HepG2 (cell line): ENCODE results near the gene CCT6A. TPM values are rescaled to one million over a fixed set of nuclear protein-coding genes. Genes with fewer than 3 reads are reported as not detected.
"Not testable (repeated sequence)": the region's sequence is repeated elsewhere in the genome, so short reads cannot be mapped to it uniquely, and the experiment has no call there.

Experiments used
- ATAC-seq: fragments of 200-7000 bp; cut with Tn5 transposase; 3 replicates; pipeline ENCODE4 v1.9.1; 2020; ENCODE audit warnings: mild to moderate bottlenecking, moderate library complexity
- BruUV-seq: library from RNA; stranded (reverse); fragments of 400-500 nt; replicated peaks from 2 replicates; lab custom pipeline; 2021; lab: Mats Ljungman, UMichigan
- CTCF ChIA-PET: fragments of 300-600 bp; formaldehyde crosslinking; extraction: SDS; loops from one replicate; lab custom pipeline; 2021; ENCODE audit warnings: low total read pairs, inconsistent platforms, low intra/inter-chr PET ratio; lab: Yijun Ruan, JAX
- POLR2A ChIA-PET: fragments of 350-600 bp; sonication (Branson Sonifier 250); formaldehyde crosslinking; loops from one replicate; lab custom pipeline; 2020; ENCODE audit warnings: antibody characterized with exemption, inconsistent platforms; lab: Yijun Ruan, JAX
- DNase-seq: peaks from one replicate; pipeline ENCODE4 v3.0.0-alpha.2; 2015; ENCODE audit warnings: low spot score
- FAIRE-seq: peaks from 3 replicates; lab custom pipeline; 2011; peaks lifted over from hg19 to GRCh38; lab: Jason Lieb, UNC
- H2AFZ ChIP-seq: one replicate; pipeline ENCODE4 v1.6.1; 2011; ENCODE audit warnings: low read length, inconsistent platforms
- H3K27ac ChIP-seq: fragments of 300-600 bp; 3 replicates; pipeline ENCODE4 v1.8.0; 2011; ENCODE audit warnings: mixed run types, mild to moderate bottlenecking, mixed read lengths, low read length, inconsistent platforms; ENCODE audit not compliant: insufficient read depth; ENCODE audit errors: extremely low read length
- H3K27me3 ChIP-seq, 2 experiments: fragments of 200-600 bp in 1 of 2; 2 replicates in 1 of 2; 3 replicates in 1 of 2; pipeline versions ENCODE4 v1.6.0 to v1.8.0; 2011; ENCODE audit warnings: low read length in 2 of 2, mild to moderate bottlenecking in 2 of 2, moderate library complexity in 2 of 2, inconsistent platforms in 1 of 2; ENCODE audit not compliant: insufficient read depth in 2 of 2, control insufficient read depth in 1 of 2
- H3K36me3 ChIP-seq, 2 experiments: fragments of 200-600 bp in 1 of 2; replicated peaks in 1 of 2; 2 replicates in 1 of 2; 3 replicates in 1 of 2; pipeline versions ENCODE4 v1.5.1 to v1.8.0; 2011; ENCODE audit warnings: low read length in 2 of 2, inconsistent platforms in 1 of 2; ENCODE audit not compliant: insufficient read depth in 2 of 2, control insufficient read depth in 1 of 2
- H3K4me1 ChIP-seq: 2 replicates; pipeline ENCODE4 v1.5.1; 2012; ENCODE audit warnings: low read length, inconsistent platforms; ENCODE audit not compliant: insufficient read depth
- H3K4me2 ChIP-seq: 2 replicates; pipeline ENCODE4 v1.6.0; 2011; ENCODE audit warnings: low read depth, low read length, inconsistent platforms
- H3K4me3 ChIP-seq, 3 experiments: fragments of 200-600 bp in 1 of 3; sonication (generic), shearing (Covaris generic) in 1 of 3; replicated peaks in 1 of 3; 2 replicates each; pipeline ENCODE4 v1.5.1; 2011 to 2016; ENCODE audit warnings: low read length in 3 of 3, inconsistent platforms in 2 of 3, low read depth in 2 of 3, mild to moderate bottlenecking in 2 of 3, control low read depth in 1 of 3, mixed read lengths in 1 of 3; ENCODE audit not compliant: insufficient read depth in 1 of 3
- H3K79me2 ChIP-seq: one replicate; pipeline ENCODE4 v1.6.1; 2011; ENCODE audit warnings: low read length, inconsistent platforms; ENCODE audit not compliant: insufficient read depth
- H3K9ac ChIP-seq: 2 replicates; pipeline ENCODE4 v1.6.0; 2011; ENCODE audit warnings: mild to moderate bottlenecking, low read depth, low read length, inconsistent platforms; ENCODE audit not compliant: insufficient read depth
- H3K9me3 ChIP-seq: 2 replicates; pipeline ENCODE4 v1.5.1; 2012; ENCODE audit warnings: mild to moderate bottlenecking, low read length
- H4K20me1 ChIP-seq: 2 replicates; pipeline ENCODE4 v1.6.0; 2011; ENCODE audit warnings: inconsistent platforms, mild to moderate bottlenecking, low read length, moderate library complexity; ENCODE audit not compliant: insufficient read depth
- CEBPG ChIP-seq: IDR thresholded peaks from 2 replicates; pipeline ENCODE4 v1.6.1; 2016
- CHCHD3 ChIP-seq: sonication (generic); formaldehyde crosslinking; IDR thresholded peaks from 2 replicates; pipeline ENCODE4 v1.8.0; 2022; ENCODE audit warnings: mild to moderate bottlenecking, missing genetic modification reagents, moderate library complexity
- HDAC1 ChIP-seq: sonication (generic); formaldehyde crosslinking; IDR thresholded peaks from 2 replicates; pipeline ENCODE4 v1.5.1; 2020; ENCODE audit warnings: mild to moderate bottlenecking, missing genetic modification reagents
- IRF2 ChIP-seq: IDR thresholded peaks from 2 replicates; pipeline ENCODE4 v1.6.1; 2018; ENCODE audit warnings: missing genetic modification reagents, missing compliant biosample characterization
- KDM5A ChIP-seq: fragments of 200-600 bp; sonication (generic); IDR thresholded peaks from 2 replicates; pipeline ENCODE4 v1.7.0; 2018; ENCODE audit warnings: antibody characterized with exemption, mild to moderate bottlenecking, low read length, borderline replicate concordance
- MXD4 ChIP-seq: IDR thresholded peaks from 2 replicates; pipeline ENCODE4 v1.6.1; 2016; ENCODE audit warnings: mild to moderate bottlenecking, missing biosample characterization, missing genetic modification reagents
- PHF20 ChIP-seq: sonication (generic); formaldehyde crosslinking; IDR thresholded peaks from 2 replicates; pipeline ENCODE4 v1.5.0; 2020; ENCODE audit warnings: mild to moderate bottlenecking, missing genetic modification reagents
- PHF5A ChIP-seq: IDR thresholded peaks from one replicate; pipeline ENCODE4 v1.6.1; 2018; ENCODE audit warnings: low read depth, missing genetic modification reagents; ENCODE audit not compliant: unreplicated experiment
- SRF ChIP-seq: IDR thresholded peaks from 2 replicates; pipeline ENCODE4 v1.6.1; 2011; ENCODE audit warnings: mild to moderate bottlenecking, low read depth, low read length, moderate library complexity
- TOE1 ChIP-seq: sonication (generic); formaldehyde crosslinking; IDR thresholded peaks from 2 replicates; pipeline ENCODE4 v1.4.0; 2020; ENCODE audit warnings: mild to moderate bottlenecking, missing genetic modification reagents
- ZNF138 ChIP-seq: sonication (generic); formaldehyde crosslinking; IDR thresholded peaks from 2 replicates; pipeline ENCODE4 v1.5.0; 2020; ENCODE audit warnings: mild to moderate bottlenecking, low read depth, missing genetic modification reagents
- ZNF354B ChIP-seq: sonication (generic); formaldehyde crosslinking; IDR thresholded peaks from 2 replicates; pipeline ENCODE4 v1.8.0; 2022; ENCODE audit warnings: mild to moderate bottlenecking, missing genetic modification reagents
- ZNF7 ChIP-seq: IDR thresholded peaks from 2 replicates; pipeline ENCODE4 v1.6.1; 2016; ENCODE audit warnings: missing biosample characterization, missing genetic modification reagents
- ZNF777 ChIP-seq: sonication (generic); formaldehyde crosslinking; IDR thresholded peaks from 2 replicates; pipeline ENCODE4 v1.4.0; 2020; ENCODE audit warnings: missing genetic modification reagents
- WGBS: methylation state at CpG from one replicate; pipeline ENCODE4 v1.1.6; 2017; ENCODE audit warnings: low lambda C conversion rate; 5-methylcytosine and 5-hydroxymethylcytosine counted together
- in situ Hi-C: cut with HindIII; loops from 2 replicates; pipeline ENCODE4 v1.10.0; 2017; ENCODE audit warnings: low pct_unique_long_range_greater_than_20kb; ENCODE audit not compliant: extremely low pct_ligation_motif_present
- intact Hi-C: fragments of 100-400 bp; cut with micrococcal nuclease; formaldehyde crosslinking; loops from one replicate; pipeline ENCODE4 v1.10.0; 2022; ENCODE audit not compliant: unreplicated experiment
- polyA plus RNA-seq, 8 experiments: library from polyadenylated mRNA; depleted of rRNA in 3 of 8; stranded (reverse) in 7 of 8; unstranded in 1 of 8; fragments of >200 nt; fragmentation: Illumina TruSeq in 4 of 8; extraction: Trizol in 4 of 8; gene quantifications; 2 replicates each; pipeline versions ENCODE4 v1.2.1 to v1.2.3, GENCODE V29; 2011 to 2016; ENCODE audit warnings: low read depth in 4 of 8, missing spikeins in 1 of 8, mixed read lengths in 1 of 8; ENCODE audit not compliant: insufficient read depth in 1 of 8
- total RNA-seq, 5 experiments: library from RNA; depleted of rRNA; stranded (reverse); fragments of >200 nt; fragmentation: Illumina TruSeq; extraction: Trizol; gene quantifications; 2 replicates each; pipeline ENCODE4 v1.2.3, GENCODE V29; 2016; ENCODE audit warnings: low read depth in 1 of 5
- TF ChIP-seq, protein P1 (sequence below): sonication (generic); formaldehyde crosslinking; IDR thresholded peaks from 2 replicates; pipeline ENCODE4 v1.5.0; 2020; ENCODE audit warnings: missing genetic modification reagents

The CCT6A gene
- total and polyA plus RNA-seq, 2 of the 13 experiments (the other 11 are each of a cell fraction or from before 2014, with no cell fraction given) = 219 to 292 TPM

DNA sequence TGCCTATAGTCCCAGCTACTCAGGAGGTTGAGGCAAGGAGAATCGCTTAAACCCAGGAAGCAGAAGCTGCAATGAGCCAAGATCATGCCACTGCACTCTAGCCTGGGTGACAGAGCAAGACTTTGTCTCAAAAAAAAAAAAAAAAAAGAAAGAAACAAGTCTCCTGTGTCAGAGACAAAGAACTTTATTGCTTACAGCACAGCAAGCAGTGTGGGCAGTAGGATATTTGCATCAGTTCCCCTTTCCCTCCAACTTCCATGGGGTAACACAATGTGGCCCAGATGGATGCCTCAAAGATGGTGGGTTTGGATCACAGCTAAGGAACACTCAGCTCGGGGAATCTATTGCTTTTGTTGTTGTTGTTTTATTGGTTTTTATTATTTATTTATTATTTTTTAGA, 5.8 kb upstream of the CCT6A start:
- H3K27me3 ChIP-seq, CTCF ChIA-PET, DNase-seq, H3K9ac ChIP-seq, intact Hi-C loops, FAIRE-seq, ATAC-seq, H3K4me2 ChIP-seq, H3K27ac ChIP-seq, H4K20me1 ChIP-seq, in situ Hi-C loops, H3K9me3 ChIP-seq, H2AFZ ChIP-seq, H3K36me3 ChIP-seq, H3K4me3 ChIP-seq, BruUV-seq: not testable (repeated sequence)
- peaks cover 56% of the 10 kb centered on the region for H3K4me1 ChIP-seq
- WGBS = 98% methylated on average over 2 of the region's 2 CpGs
- H3K79me2 ChIP-seq = peaks cover 12% of the 10 kb centered on the region
- POLR2A ChIA-PET = interaction anchor here (1.5 kb wide), 1 partner anchor 19 kb away, joined by 4 read pairs; the partner anchor contains the start of gene SUMF2

DNA sequence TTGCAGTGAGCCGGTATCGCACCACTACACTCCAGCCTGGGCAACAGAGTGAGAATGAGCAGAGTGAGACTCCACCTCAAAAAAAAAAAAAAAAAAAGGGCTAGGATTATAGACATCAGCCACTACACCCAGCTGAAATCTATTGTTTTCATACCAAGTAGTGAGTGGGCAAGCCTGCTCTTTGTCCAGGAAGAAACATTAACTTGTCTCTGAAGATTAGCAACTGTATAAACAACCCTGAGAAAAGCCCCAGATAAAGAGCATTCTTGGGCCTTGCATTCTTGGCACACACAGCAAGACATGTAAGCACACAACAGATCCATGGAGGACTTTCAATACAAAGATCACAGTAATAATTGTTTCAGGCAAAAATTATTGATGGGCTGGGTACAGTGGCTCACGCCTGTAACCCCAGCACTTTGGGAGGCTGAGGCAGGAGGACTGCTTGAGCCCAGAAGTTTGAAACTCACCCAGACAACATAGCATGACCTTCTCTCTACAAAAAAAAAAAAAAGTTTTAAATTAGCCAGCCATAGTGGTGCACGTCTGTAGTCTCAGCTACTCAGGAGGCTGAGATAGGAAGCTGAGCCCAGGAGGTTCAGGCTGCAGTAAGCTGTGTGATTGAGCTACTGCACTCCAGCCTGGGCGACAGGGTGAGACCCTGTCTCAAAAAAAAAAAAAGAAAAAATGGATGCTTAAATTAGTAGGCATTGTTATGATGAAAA, 4.7 kb upstream of the CCT6A start:
- ChIA-PET POLR2A (interaction anchor here (0.7 to 1.8 kb wide), 4 partner anchors 13 to 40 kb away, joined by 4 to 19 read pairs (median 4); partner anchors contain the start of gene SUMF2), CTCF (no interaction called here)
- H3K9me3 ChIP-seq = no peaks in the 10 kb centered on the region
- DNase-seq = peak; percentile 35
- in situ Hi-C loops = no loop called here
- peaks cover 56% of the 10 kb centered on the region for H3K4me1 ChIP-seq
- H3K36me3 ChIP-seq = peaks cover 0 to 2% of the 10 kb centered on the region in 2 experiments; a peak in 3 of 5 replicates
- WGBS = 9% methylated on average over 5 of the region's 5 CpGs
- FAIRE-seq = peak; percentile 23
- BruUV-seq = no TSS peak
- peak overlapping the region in 1 of 3 experiments; percentile 31; a peak in 1 of 6 replicates for H3K4me3 ChIP-seq
- intact Hi-C loops = loop anchor here (1.0 kb wide), 1 partner anchor 13 kb away; no protein-coding TSS in a partner anchor
- H2AFZ ChIP-seq = no peak overlapping the region
- no peaks in the 10 kb centered on the region for H3K27me3 ChIP-seq
- H3K4me2 ChIP-seq = peak overlapping the region; percentile 48
- H3K9ac ChIP-seq = no peak overlapping the region
- peak; percentile 23; the same call in 2 of the 3 replicates for ATAC-seq
- H3K79me2 ChIP-seq = peaks cover 19% of the 10 kb centered on the region
- no peaks in the 10 kb centered on the region for H4K20me1 ChIP-seq
- H3K27ac ChIP-seq = peak overlapping the region; percentile 71
- TF ChIP-seq MXD4 (CRISPR knock-in tag) = no peak
- TF ChIP-seq KDM5A = no peak
- peak; percentile 50 for TF ChIP-seq HDAC1 (CRISPR knock-in tag)
- TF ChIP-seq, protein P1, sequence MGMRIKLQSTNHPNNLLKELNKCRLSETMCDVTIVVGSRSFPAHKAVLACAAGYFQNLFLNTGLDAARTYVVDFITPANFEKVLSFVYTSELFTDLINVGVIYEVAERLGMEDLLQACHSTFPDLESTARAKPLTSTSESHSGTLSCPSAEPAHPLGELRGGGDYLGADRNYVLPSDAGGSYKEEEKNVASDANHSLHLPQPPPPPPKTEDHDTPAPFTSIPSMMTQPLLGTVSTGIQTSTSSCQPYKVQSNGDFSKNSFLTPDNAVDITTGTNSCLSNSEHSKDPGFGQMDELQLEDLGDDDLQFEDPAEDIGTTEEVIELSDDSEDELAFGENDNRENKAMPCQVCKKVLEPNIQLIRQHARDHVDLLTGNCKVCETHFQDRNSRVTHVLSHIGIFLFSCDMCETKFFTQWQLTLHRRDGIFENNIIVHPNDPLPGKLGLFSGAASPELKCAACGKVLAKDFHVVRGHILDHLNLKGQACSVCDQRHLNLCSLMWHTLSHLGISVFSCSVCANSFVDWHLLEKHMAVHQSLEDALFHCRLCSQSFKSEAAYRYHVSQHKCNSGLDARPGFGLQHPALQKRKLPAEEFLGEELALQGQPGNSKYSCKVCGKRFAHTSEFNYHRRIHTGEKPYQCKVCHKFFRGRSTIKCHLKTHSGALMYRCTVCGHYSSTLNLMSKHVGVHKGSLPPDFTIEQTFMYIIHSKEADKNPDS = no peak
- no peak for TF ChIP-seq SRF
- TF ChIP-seq CHCHD3 = no peak
- TF ChIP-seq PHF5A = no peak
- TF ChIP-seq CEBPG (CRISPR knock-in tag) = no peak
- TF ChIP-seq ZNF138 = no peak
- TF ChIP-seq ZNF7 = no peak
- no peak for TF ChIP-seq IRF2 (CRISPR knock-in tag)
- TF ChIP-seq TOE1 (CRISPR knock-in tag) = no peak
- no peak for TF ChIP-seq ZNF354B (CRISPR knock-in tag)
- no peak for TF ChIP-seq PHF20 (CRISPR knock-in tag)
- TF ChIP-seq ZNF777 (CRISPR knock-in tag) = no peak
